Spleen (tissue), 7 donors: ENCODE data around the gene TICRR.

ENCODE experiments used
- CTCF ChIP-seq, 11 experiments: fragments of 200-600 bp in 7 of 11; fragments of 450-650 bp in 4 of 11; sonication (generic) in 4 of 11; IDR thresholded peaks in 8 of 11; conservative IDR thresholded peaks in 3 of 11; 1 replicate in 7 of 11; 2 replicates in 4 of 11; pipeline versions ENCODE4 v1.4.0 to v1.8.0; 2016 to 2021; ENCODE audit warnings: antibody characterized with exemption in 11 of 11, inconsistent platforms in 4 of 11, mild to moderate bottlenecking in 1 of 11
- POLR2AphosphoS5 ChIP-seq, 3 donors: sonication (generic); formaldehyde crosslinking; IDR thresholded peaks; one replicate each; pipeline ENCODE4 v1.5.1; 2017; ENCODE audit warnings: antibody characterized with exemption in 3 of 3
- donor health status: DM: no; HTN: no; CAD: no; lungs with moderate emphysema.
- donor health status: DM: no; HTN: no; CAD: no.
- donor health status: DM: no; HTN: no; CAD: no.

GRCh38 chr15:89665449-89666181 lies 90.3 kb downstream of the TICRR start:
- TF ChIP-seq CTCF (IDR thresholded peaks at IDR 0.05 in 8 of 11, conservative IDR thresholded peaks at IDR 0.05 in 3 of 11) (no peak), POLR2AphosphoS5 (IDR thresholded peaks at IDR 0.05) (peak; percentile 40 to 78 (median 68))
